CD4-positive, alpha-beta T cell (primary cell): ENCODE data around the gene COL1A1. TPM values are rescaled to one million over a fixed set of nuclear protein-coding genes. Genes with fewer than 3 reads are reported as not detected.
A peak's percentile ranks its signal among the peaks of the same experiment; 100 is the strongest.

Experiments
- ATAC-seq: fragments of 200-7000 bp; cut with Tn5 transposase; one replicate; pipeline ENCODE4 v1.10.0; 2022; ENCODE audit warnings: mild to moderate bottlenecking; ENCODE audit not compliant: poor library complexity
- CTCF ChIA-PET: fragments of 350-600 bp; sonication (Branson Sonifier 250); formaldehyde crosslinking; loops from one replicate; lab custom pipeline; 2021; ENCODE audit warnings: antibody characterized with exemption, inconsistent platforms; lab: Charles Lee
- POLR2A ChIA-PET: fragments of 350-600 bp; sonication (Branson Sonifier 250); formaldehyde crosslinking; loops from one replicate; lab custom pipeline; 2021; ENCODE audit warnings: antibody characterized with exemption, inconsistent platforms; lab: Charles Lee
- DNase-seq, 14 experiments: peaks; one replicate each; pipeline ENCODE4 v3.0.0-alpha.2; 2013 to 2020; ENCODE audit warnings: mixed read lengths in 2 of 14
- H3K27ac ChIP-seq, 2 donors: one replicate each; pipeline versions ENCODE4 v1.5.1 to v1.7.0; 2013; ENCODE audit warnings: low read length in 2 of 2, low read depth in 1 of 2, mild to moderate bottlenecking in 1 of 2
- H3K27me3 ChIP-seq, 2 experiments: 1 replicate in 1 of 2; 2 replicates in 1 of 2; pipeline versions ENCODE4 v1.6.1 to v1.7.0; 2013; ENCODE audit warnings: low read length in 2 of 2, control low read depth in 1 of 2, mild to moderate bottlenecking in 1 of 2, moderate library complexity in 1 of 2; ENCODE audit not compliant: insufficient read depth in 2 of 2, control insufficient read depth in 1 of 2
- H3K36me3 ChIP-seq: one replicate; pipeline ENCODE4 v1.6.1; 2013; ENCODE audit warnings: low read length, control low read depth; ENCODE audit not compliant: insufficient read depth
- H3K4me1 ChIP-seq: one replicate; pipeline ENCODE4 v1.6.1; 2013; ENCODE audit warnings: low read length, control low read depth; ENCODE audit not compliant: insufficient read depth
- H3K4me3 ChIP-seq: one replicate; pipeline ENCODE4 v1.5.1; 2013; ENCODE audit warnings: mild to moderate bottlenecking, low read length, moderate library complexity
- H3K9me3 ChIP-seq, 2 experiments: 1 replicate in 1 of 2; 2 replicates in 1 of 2; pipeline versions ENCODE4 v1.6.1 to v1.7.0; 2013; ENCODE audit warnings: low read length in 2 of 2, mild to moderate bottlenecking in 2 of 2, control low read depth in 1 of 2, moderate library complexity in 1 of 2; ENCODE audit not compliant: control insufficient read depth in 1 of 2, insufficient read depth in 1 of 2
- H3K27ac Mint-ChIP-seq: one replicate; pipeline ENCODE4 v1.8.0; 2020; ENCODE audit warnings: mixed read lengths
- H3K27me3 Mint-ChIP-seq: one replicate; pipeline ENCODE4 v1.8.0; 2021; ENCODE audit warnings: mixed read lengths
- H3K36me3 Mint-ChIP-seq: one replicate; pipeline ENCODE4 v1.8.0; 2021; ENCODE audit warnings: low read depth, mixed read lengths
- H3K4me1 Mint-ChIP-seq: one replicate; pipeline ENCODE4 v1.8.0; 2021; ENCODE audit warnings: low read depth, mixed read lengths
- H3K4me3 Mint-ChIP-seq: one replicate; pipeline ENCODE4 v1.8.0; 2020; ENCODE audit warnings: mild to moderate bottlenecking, mixed read lengths
- H3K9me3 Mint-ChIP-seq: one replicate; pipeline ENCODE4 v1.8.0; 2020; ENCODE audit warnings: mixed read lengths
- CTCF ChIP-seq: fragments of 200-600 bp; IDR thresholded peaks from one replicate; pipeline ENCODE4 v1.8.0; 2022; ENCODE audit warnings: antibody characterized with exemption, mild to moderate bottlenecking
- intact Hi-C, 2 experiments: fragments of 100-400 bp; cut with DNase I in 1 of 2; cut with micrococcal nuclease in 1 of 2; formaldehyde crosslinking; loops; one replicate each; pipeline versions ENCODE4 v1.15.1 to v1.9.0; 2023 to 2025; cut with DNase I, micrococcal nuclease
- total RNA-seq, 174 experiments: library from RNA in 2 of 174; stranded (reverse) in 2 of 174; gene quantifications; one replicate each; pipeline ENCODE4 v1.2.3 and lab custom pipeline; 2021 to 2026

Gene COL1A1
- total RNA-seq, 2 experiments from 2014 or later = 10.0 to 11.4 TPM

GRCh38 chr17:50139185-50139783 lies 62.1 kb downstream of the COL1A1 start:
- Histone ChIP-seq H3K9me3 (peaks cover 0 to 3% of the 10 kb centered on the region in 2 experiments), H3K4me1 (peaks cover 70% of the 10 kb centered on the region), H3K27me3 (no peaks in the 10 kb centered on the region), H3K4me3 (no peak overlapping the region), H3K36me3 (peaks cover 88% of the 10 kb centered on the region), H3K27ac (no peak overlapping the region)
- no peaks in the 10 kb centered on the region for H3K27me3 Mint-ChIP-seq
- H3K27ac Mint-ChIP-seq = peak overlapping the region; percentile 76
- H3K9me3 Mint-ChIP-seq = no peaks in the 10 kb centered on the region
- TF ChIP-seq CTCF = no peak
- POLR2A ChIA-PET = interaction anchor here (1.2 to 5.9 kb wide), 4 partner anchors 9 to 24 kb away, joined by 3 to 50 read pairs (median 10); partner anchors contain the start of gene PPP1R9B
- DNase-seq (no peak), ATAC-seq (no peak)
- CTCF ChIA-PET = interaction anchor here (0.7 to 2.7 kb wide), 5 partner anchors 11 to 134 kb away, joined by 3 to 16 read pairs (median 4); partner anchors contain the start of gene PPP1R9B
- intact Hi-C loops = no loop called here
- H3K4me1 Mint-ChIP-seq = peaks cover 61% of the 10 kb centered on the region
- no peak overlapping the region for H3K4me3 Mint-ChIP-seq
- peaks cover 94% of the 10 kb centered on the region for H3K36me3 Mint-ChIP-seq

- H3K4me3 Mint-ChIP-seq = no peak overlapping the region
- peaks cover 89% of the 10 kb centered on the region for H3K36me3 Mint-ChIP-seq
- ChIA-PET CTCF (interaction anchor here (0.9 to 1.3 kb wide), 2 partner anchors 20 to 43 kb away, joined by 3 read pairs; no protein-coding TSS in a partner anchor), POLR2A (interaction anchor here (0.9 kb wide), 1 partner anchor 15 kb away, joined by 3 read pairs; no protein-coding TSS in a partner anchor)
- DNase-seq (no peak), ATAC-seq (no peak)
- Histone ChIP-seq H3K4me3 (no peak overlapping the region), H3K4me1 (peaks cover 48% of the 10 kb centered on the region), H3K27ac (no peak overlapping the region), H3K9me3 (peaks cover 0 to 3% of the 10 kb centered on the region in 2 experiments), H3K36me3 (peaks cover 74% of the 10 kb centered on the region), H3K27me3 (no peaks in the 10 kb centered on the region)
- TF ChIP-seq CTCF = no peak
- no peak overlapping the region for H3K27ac Mint-ChIP-seq
- no peaks in the 10 kb centered on the region for H3K27me3 Mint-ChIP-seq
- H3K4me1 Mint-ChIP-seq = peaks cover 43% of the 10 kb centered on the region
- no peaks in the 10 kb centered on the region for H3K9me3 Mint-ChIP-seq
- intact Hi-C loops = no loop called here
Observed at GRCh38 chr17:50137042-50137441, 64.4 kb downstream of the COL1A1 start.

GRCh38 chr17:50136096-50136687 lies 65.2 kb downstream of the COL1A1 start:
- CTCF ChIA-PET = interaction anchor here (0.9 to 1.3 kb wide), 2 partner anchors 19 to 42 kb away, joined by 3 read pairs; no protein-coding TSS in a partner anchor
- Mint-ChIP-seq H3K4me1 (peaks cover 43% of the 10 kb centered on the region), H3K9me3 (no peaks in the 10 kb centered on the region), H3K4me3 (no peak overlapping the region), H3K27me3 (peaks cover 7% of the 10 kb centered on the region), H3K27ac (no peak overlapping the region), H3K36me3 (peaks cover 83% of the 10 kb centered on the region)
- Histone ChIP-seq H3K9me3 (peaks cover 0 to 3% of the 10 kb centered on the region in 2 experiments), H3K4me1 (peaks cover 44% of the 10 kb centered on the region), H3K27ac (no peak overlapping the region), H3K4me3 (no peak overlapping the region), H3K27me3 (no peaks in the 10 kb centered on the region), H3K36me3 (peaks cover 68% of the 10 kb centered on the region)
- ATAC-seq (no peak), DNase-seq (no peak)
- POLR2A ChIA-PET = interaction anchor here (0.6 to 0.9 kb wide), 2 partner anchors 16 to 1627 kb away, joined by 3 to 4 read pairs; no protein-coding TSS in a partner anchor
- TF ChIP-seq CTCF = no peak
- intact Hi-C loops = no loop called here
